Trophoblast cell (in vitro differentiated cells and primary cell): ENCODE data around the gene GUCY1A1.

Experiments
- DNase-seq, 2 donors: peaks; one replicate each; pipeline ENCODE4 v3.0.0-alpha.2; 2016
- H2AFZ ChIP-seq: 2 replicates; pipeline ENCODE4 v1.6.1; 2013; ENCODE audit warnings: low read length, moderate library complexity, mild to moderate bottlenecking; ENCODE audit not compliant: insufficient read depth, poor library complexity
- H2AK5ac ChIP-seq: 2 replicates; pipeline ENCODE4 v1.6.1; 2013; ENCODE audit warnings: mild to moderate bottlenecking, low read length
- H2BK120ac ChIP-seq: 2 replicates; pipeline ENCODE4 v1.6.1; 2013; ENCODE audit warnings: low read length, mild to moderate bottlenecking, moderate library complexity; ENCODE audit not compliant: insufficient read depth, poor library complexity
- H2BK12ac ChIP-seq: 2 replicates; pipeline ENCODE4 v1.6.1; 2013; ENCODE audit warnings: mild to moderate bottlenecking, low read length, moderate library complexity
- H2BK5ac ChIP-seq: 2 replicates; pipeline ENCODE4 v1.6.1; 2013; ENCODE audit warnings: low read length, low read depth, moderate library complexity, mild to moderate bottlenecking; ENCODE audit not compliant: poor library complexity
- H3K14ac ChIP-seq: 2 replicates; pipeline ENCODE4 v1.6.1; 2013; ENCODE audit warnings: mild to moderate bottlenecking, low read length
- H3K18ac ChIP-seq: 2 replicates; pipeline ENCODE4 v1.6.1; 2013; ENCODE audit warnings: mild to moderate bottlenecking, low read length
- H3K23ac ChIP-seq: 2 replicates; pipeline ENCODE4 v1.6.1; 2013; ENCODE audit warnings: low read length
- H3K27ac ChIP-seq: 2 replicates; pipeline ENCODE4 v1.5.1; 2013; ENCODE audit warnings: low read depth, mild to moderate bottlenecking, inconsistent platforms, low read length, moderate library complexity
- H3K27me3 ChIP-seq: 2 replicates; pipeline ENCODE4 v1.6.1; 2013; ENCODE audit warnings: inconsistent platforms, mild to moderate bottlenecking, low read length, moderate library complexity; ENCODE audit not compliant: insufficient read depth
- H3K36me3 ChIP-seq, 2 experiments: 1 replicate in 1 of 2; 2 replicates in 1 of 2; pipeline ENCODE4 v1.6.1; 2013; ENCODE audit warnings: low read length in 2 of 2, mild to moderate bottlenecking in 2 of 2, moderate library complexity in 1 of 2; ENCODE audit not compliant: insufficient read depth in 2 of 2, control insufficient read depth in 1 of 2
- H3K4ac ChIP-seq: 2 replicates; pipeline ENCODE4 v1.6.1; 2013; ENCODE audit warnings: low read depth, mild to moderate bottlenecking, low read length, moderate library complexity
- H3K4me1 ChIP-seq, 2 experiments: 1 replicate in 1 of 2; 2 replicates in 1 of 2; pipeline ENCODE4 v1.6.1; 2013; ENCODE audit warnings: low read length in 2 of 2, mild to moderate bottlenecking in 2 of 2, moderate library complexity in 1 of 2; ENCODE audit not compliant: insufficient read depth in 2 of 2, control insufficient read depth in 1 of 2
- H3K4me2 ChIP-seq: 2 replicates; pipeline ENCODE4 v1.6.1; 2013; ENCODE audit warnings: inconsistent platforms, mild to moderate bottlenecking, low read length, moderate library complexity
- H3K4me3 ChIP-seq: 2 replicates; pipeline ENCODE4 v1.5.1; 2013; ENCODE audit warnings: mild to moderate bottlenecking, low read depth, low read length, inconsistent platforms
- H3K79me1 ChIP-seq: one replicate; pipeline ENCODE4 v1.6.1; 2013; ENCODE audit warnings: low read length
- H3K79me2 ChIP-seq: 2 replicates; pipeline ENCODE4 v1.6.1; 2013; ENCODE audit warnings: low read length, mild to moderate bottlenecking; ENCODE audit not compliant: control insufficient read depth, insufficient read depth, poor library complexity
- H3K9ac ChIP-seq: 2 replicates; pipeline ENCODE4 v1.6.1; 2013; ENCODE audit warnings: mild to moderate bottlenecking, low read length
- H3K9me3 ChIP-seq: 2 replicates; pipeline ENCODE4 v1.6.1; 2013; ENCODE audit warnings: low read depth, mild to moderate bottlenecking, control low read depth, inconsistent platforms, low read length; ENCODE audit not compliant: insufficient read depth
- H4K12ac ChIP-seq: 2 replicates; pipeline ENCODE4 v1.6.1; 2013; ENCODE audit warnings: low read depth, mild to moderate bottlenecking, low read length, moderate library complexity
- H4K8ac ChIP-seq: 2 replicates; pipeline ENCODE4 v1.6.1; 2013; ENCODE audit warnings: low read depth, mild to moderate bottlenecking, low read length, moderate library complexity
- H4K91ac ChIP-seq: one replicate; pipeline ENCODE4 v1.6.1; 2013; ENCODE audit warnings: low read depth, mild to moderate bottlenecking, low read length, moderate library complexity
- whole genome bisulfite sequencing: extraction: QIAGEN DNeasy Blood & Tissue Kit; methylation state at CpG from one replicate; pipeline ENCODE4 v1.1.7; 2013; ENCODE audit warnings: missing lambda C conversion rate; ENCODE audit not compliant: insufficient read length, insufficient coverage; ENCODE audit errors: extremely low coverage; 5-methylcytosine and 5-hydroxymethylcytosine counted together

GUCY1A1 gene

GRCh38 chr4:155722816-155723499 is 56.3 kb downstream of the GUCY1A1 start:
- Histone ChIP-seq H3K4me3 (no peak overlapping the region), H3K9me3 (no peaks in the 10 kb centered on the region), H3K27ac (no peak overlapping the region), H3K4me1 (no peaks in the 10 kb centered on the region), H3K4ac (no peak overlapping the region), H3K4me2 (no peak overlapping the region), H2BK12ac (no peak overlapping the region), H3K9ac (no peak overlapping the region), H3K27me3 (no peaks in the 10 kb centered on the region), H2BK5ac (no peak overlapping the region), H4K91ac (no peak overlapping the region), H3K18ac (no peak overlapping the region), H3K79me1 (no peaks in the 10 kb centered on the region), H3K36me3 (peaks cover 5 to 30% of the 10 kb centered on the region in 2 experiments), H2BK120ac (no peak overlapping the region), H4K8ac (no peak overlapping the region), H3K14ac (no peak overlapping the region), H2AK5ac (no peak overlapping the region), H4K12ac (no peak overlapping the region), H2AFZ (no peak overlapping the region), H3K23ac (no peak overlapping the region), H3K79me2 (no peaks in the 10 kb centered on the region)
- DNase-seq: no peak
- no CpG with 5 or more reads among the region's 7 CpGs for WGBS

GRCh38 chr4:155724731-155725130 is 58.1 kb downstream of the GUCY1A1 start:
- Histone ChIP-seq H2BK5ac (no peak overlapping the region), H3K23ac (no peak overlapping the region), H3K4me2 (no peak overlapping the region), H3K9ac (no peak overlapping the region), H2BK12ac (no peak overlapping the region), H3K79me1 (no peaks in the 10 kb centered on the region), H3K4ac (no peak overlapping the region), H3K18ac (no peak overlapping the region), H3K79me2 (no peaks in the 10 kb centered on the region), H4K91ac (no peak overlapping the region), H3K27ac (no peak overlapping the region), H3K9me3 (no peaks in the 10 kb centered on the region), H2AFZ (no peak overlapping the region), H2BK120ac (no peak overlapping the region), H4K8ac (no peak overlapping the region), H4K12ac (no peak overlapping the region), H3K14ac (no peak overlapping the region), H3K36me3 (peaks cover 5 to 22% of the 10 kb centered on the region in 2 experiments), H2AK5ac (no peak overlapping the region), H3K4me3 (no peak overlapping the region), H3K27me3 (no peaks in the 10 kb centered on the region), H3K4me1 (no peaks in the 10 kb centered on the region)
- no CpG with 5 or more reads among the region's 3 CpGs for WGBS
- DNase-seq: no peak

- no CpG with 5 or more reads among the region's 3 CpGs for WGBS
- H3K79me2 ChIP-seq: no peaks in the 10 kb centered on the region
- no peaks in the 10 kb centered on the region for H3K4me1 ChIP-seq
Observed at GRCh38 chr4:155734065-155734464, 67.4 kb downstream of the GUCY1A1 start.

GRCh38 chr4:155734951-155735350 is 68.3 kb downstream of the GUCY1A1 start:
- no peak overlapping the region for H4K12ac ChIP-seq
- H2BK120ac ChIP-seq: no peak overlapping the region
- no peak overlapping the region for H3K18ac ChIP-seq
- no peak overlapping the region for H3K27ac ChIP-seq
- H4K91ac ChIP-seq: no peak overlapping the region
- no peak overlapping the region for H3K4me3 ChIP-seq
- no peak overlapping the region for H2BK5ac ChIP-seq
- no peak overlapping the region for H2BK12ac ChIP-seq
- no peaks in the 10 kb centered on the region for H3K79me2 ChIP-seq
- H2AFZ ChIP-seq: no peak overlapping the region
- no peak overlapping the region for H2AK5ac ChIP-seq
- H3K36me3 ChIP-seq: peaks cover 0 to under 1% of the 10 kb centered on the region in 2 experiments
- DNase-seq: no peak
- no peak overlapping the region for H3K23ac ChIP-seq
- H3K4me1 ChIP-seq: no peaks in the 10 kb centered on the region
- no peak overlapping the region for H3K14ac ChIP-seq
- no peaks in the 10 kb centered on the region for H3K9me3 ChIP-seq
- no peaks in the 10 kb centered on the region for H3K79me1 ChIP-seq
- no peak overlapping the region for H3K4ac ChIP-seq
- no CpG with 5 or more reads among the region's 1 CpG for WGBS
- no peak overlapping the region for H3K9ac ChIP-seq
- H4K8ac ChIP-seq: no peak overlapping the region
- no peaks in the 10 kb centered on the region for H3K27me3 ChIP-seq
- no peak overlapping the region for H3K4me2 ChIP-seq

More at GRCh38 chr4:155734065-155734464, 67.4 kb downstream of the GUCY1A1 start:
- H3K4me3 ChIP-seq: no peak overlapping the region
- H3K9me3 ChIP-seq: no peaks in the 10 kb centered on the region
- H2AFZ ChIP-seq: no peak overlapping the region
- H3K14ac ChIP-seq: no peak overlapping the region
- H3K27ac ChIP-seq: no peak overlapping the region
- no peak overlapping the region for H4K91ac ChIP-seq
- H4K8ac ChIP-seq: no peak overlapping the region
- no peak overlapping the region for H3K4me2 ChIP-seq
- H2AK5ac ChIP-seq: no peak overlapping the region
- peaks cover 0 to 1% of the 10 kb centered on the region in 2 experiments for H3K36me3 ChIP-seq
- no peak overlapping the region for H3K9ac ChIP-seq
- no peak overlapping the region for H3K4ac ChIP-seq
- H2BK12ac ChIP-seq: no peak overlapping the region
- no peak overlapping the region for H4K12ac ChIP-seq
- H3K18ac ChIP-seq: no peak overlapping the region
- no peak overlapping the region for H2BK5ac ChIP-seq
- no peaks in the 10 kb centered on the region for H3K27me3 ChIP-seq
- no peaks in the 10 kb centered on the region for H3K79me1 ChIP-seq
- no peak for DNase-seq
- H3K23ac ChIP-seq: no peak overlapping the region
- no peak overlapping the region for H2BK120ac ChIP-seq
